Fibroblast of pulmonary artery (primary cell): ENCODE measurements around the gene HTN1.
"Not testable (repeated sequence)": the region's sequence is repeated elsewhere in the genome, so short reads cannot be mapped to it uniquely, and the experiment has no call there.

Source experiments
- DNase-seq: peaks from one replicate; pipeline ENCODE4 v3.0.0-alpha.2; 2010; ENCODE audit warnings: low read depth
- H3K4me3 ChIP-seq: replicated peaks from 2 replicates; pipeline ENCODE4 v1.5.1; 2011; ENCODE audit warnings: low read depth, mild to moderate bottlenecking, control low read depth, low read length, moderate library complexity
- CTCF ChIP-seq: IDR thresholded peaks from 2 replicates; pipeline ENCODE4 v1.5.1; 2011; ENCODE audit warnings: mild to moderate bottlenecking, control low read depth, low read length, inconsistent platforms; ENCODE audit errors: missing control alignments

The HTN1 gene

GRCh38 chr4:70050138-70050537, at the start of gene HTN1:
Gene HTN1 (plus strand): TSS chr4:70050438. CDS start chr4:70053077, 2,639 bp downstream.
- H3K4me3 ChIP-seq, DNase-seq: not testable (repeated sequence)

- TF ChIP-seq CTCF, result no peak
- DNase-seq, result no peak
- H3K4me3 ChIP-seq, result no peak overlapping the region
Measured at GRCh38 chr4:70000711-70001110, 49.5 kb upstream of the HTN1 start.

- no peak for DNase-seq
- TF ChIP-seq CTCF, result no peak
- no peak overlapping the region for H3K4me3 ChIP-seq
Measured at GRCh38 chr4:70002507-70002906, 47.7 kb upstream of the HTN1 start.

- H3K4me3 ChIP-seq, result no peak overlapping the region
- TF ChIP-seq CTCF, result no peak
- DNase-seq, result no peak
Measured at GRCh38 chr4:70008771-70009170, 41.5 kb upstream of the HTN1 start.

GRCh38 chr4:70019006-70019405, 31.2 kb upstream of the HTN1 start:
- DNase-seq, H3K4me3 ChIP-seq: not testable (repeated sequence)

- H3K4me3 ChIP-seq, result no peak overlapping the region
- no peak for DNase-seq
- no peak for TF ChIP-seq CTCF
Measured at GRCh38 chr4:70023218-70023617, 27.0 kb upstream of the HTN1 start.

GRCh38 chr4:70027011-70027410, 23.2 kb upstream of the HTN1 start:
- DNase-seq, result no peak
- no peak overlapping the region for H3K4me3 ChIP-seq
- no peak for TF ChIP-seq CTCF

- not testable (repeated sequence) for DNase-seq, H3K4me3 ChIP-seq
Measured at GRCh38 chr4:70028159-70028558, 22.1 kb upstream of the HTN1 start, which contains the start of gene HTN3. Gene HTN3 (plus strand): TSS chr4:70028459. CDS start chr4:70030741, 2,282 bp downstream.

GRCh38 chr4:70037559-70037958, 12.7 kb upstream of the HTN1 start:
- not testable (repeated sequence) for H3K4me3 ChIP-seq, DNase-seq

- not testable (repeated sequence) for H3K4me3 ChIP-seq, DNase-seq
Measured at GRCh38 chr4:70039928-70040327, 10.3 kb upstream of the HTN1 start.
